Panc1 (cell line): Measurements from ENCODE around the gene KCNV2.
"Not testable (repeated sequence)": the region's sequence is repeated elsewhere in the genome, so short reads cannot be mapped to it uniquely, and the experiment has no call there.

Experiments
- CTCF ChIP-seq: fragments of 450-650 bp; IDR thresholded peaks from 2 replicates; pipeline ENCODE4 v1.5.1; 2017; ENCODE audit warnings: mild to moderate bottlenecking
- POLR2AphosphoS5 ChIP-seq: IDR thresholded peaks from 2 replicates; pipeline ENCODE4 v1.6.1; 2012; ENCODE audit warnings: mild to moderate bottlenecking, low read depth, low read length, moderate library complexity
- SIN3A ChIP-seq: IDR thresholded peaks from 2 replicates; pipeline ENCODE4 v1.6.1; 2012; ENCODE audit warnings: low read depth, mild to moderate bottlenecking, low read length, moderate library complexity, borderline replicate concordance; ENCODE audit not compliant: insufficient read depth

- TF ChIP-seq CTCF, SIN3A, POLR2AphosphoS5: not testable (repeated sequence)
Observed at GRCh38 chr9:2707256-2707655, 10.1 kb upstream of the KCNV2 start.
